Measurements from ENCODE around the gene TANGO2.

- no peak for TF ChIP-seq CTCF (IDR thresholded peaks at IDR 0.05)
- TF ChIP-seq POLR2A (IDR thresholded peaks at IDR 0.05) = no peak
These were observed 87.9 kb downstream of the TANGO2 start for GRCh38 chr22:20108757-20109230.

All from adrenal gland (tissue), 5 donors.